Endothelial cell of umbilical vein (primary cell): ENCODE data around the gene SELPLG. TPM values are rescaled to one million over a fixed set of nuclear protein-coding genes. Genes with fewer than 3 reads are reported as not detected.

Experiments used
- BruUV-seq: library from RNA; stranded (reverse); fragments of 400-500 nt; replicated peaks from 2 replicates; lab custom pipeline; 2021; lab: Mats Ljungman, UMichigan
- CTCF ChIA-PET: fragments of 300-600, 350-600 bp; sonication (Branson Sonifier 250); formaldehyde crosslinking; loops from one replicate; lab custom pipeline; 2021; ENCODE audit warnings: antibody characterized with exemption, inconsistent platforms; lab: Charles Lee
- POLR2A ChIA-PET: fragments of 300-600, 350-600 bp; sonication (Branson Sonifier 250); formaldehyde crosslinking; loops from one replicate; lab custom pipeline; 2021; ENCODE audit warnings: antibody characterized with exemption, inconsistent platforms; lab: Charles Lee
- DNase-seq: peaks from one replicate; pipeline ENCODE4 v3.0.0-alpha.2; 2011; ENCODE audit warnings: low read depth, low spot score
- FAIRE-seq: peaks from 2 replicates; lab custom pipeline; 2011; peaks lifted over from hg19 to GRCh38; lab: Jason Lieb, UNC
- H2AFZ ChIP-seq: 2 replicates; pipeline ENCODE4 v1.6.0; 2012; ENCODE audit warnings: low read depth, low read length, control low read depth, inconsistent platforms
- H3K27ac ChIP-seq: 2 replicates; pipeline ENCODE4 v1.5.1; 2011; ENCODE audit warnings: low read depth, mild to moderate bottlenecking, control low read depth, low read length, moderate library complexity; ENCODE audit not compliant: insufficient read depth
- H3K27me3 ChIP-seq, 2 experiments: 2 replicates each; pipeline versions ENCODE4 v1.6.0 to v1.6.1; 2011; ENCODE audit warnings: low read length in 2 of 2, mixed read lengths in 1 of 2; ENCODE audit not compliant: control insufficient read depth in 2 of 2, insufficient read depth in 2 of 2
- H3K36me3 ChIP-seq, 2 experiments: 2 replicates in 1 of 2; 3 replicates in 1 of 2; pipeline ENCODE4 v1.5.1; 2011; ENCODE audit warnings: low read length in 2 of 2, mild to moderate bottlenecking in 1 of 2, moderate library complexity in 1 of 2; ENCODE audit not compliant: control insufficient read depth in 2 of 2, insufficient read depth in 2 of 2; ENCODE audit errors: extremely low read depth in 1 of 2
- H3K4me1 ChIP-seq: 3 replicates; pipeline ENCODE4 v1.5.1; 2011; ENCODE audit warnings: mild to moderate bottlenecking, low read length; ENCODE audit not compliant: control insufficient read depth, insufficient read depth; ENCODE audit errors: extremely low read depth
- H3K4me2 ChIP-seq: 2 replicates; pipeline ENCODE4 v1.6.1; 2011; ENCODE audit warnings: low read length, control low read depth, mixed read lengths; ENCODE audit not compliant: insufficient read depth
- H3K4me3 ChIP-seq, 3 experiments: fragments of 200-600 bp in 1 of 3; sonication (generic), shearing (Covaris generic) in 1 of 3; replicated peaks in 1 of 3; 2 replicates each; pipeline ENCODE4 v1.5.1; 2011 to 2016; ENCODE audit warnings: control low read depth in 3 of 3, low read length in 3 of 3, mild to moderate bottlenecking in 2 of 3, inconsistent platforms in 1 of 3, low read depth in 1 of 3, moderate library complexity in 1 of 3; ENCODE audit not compliant: insufficient read depth in 1 of 3
- H3K79me2 ChIP-seq: 2 replicates; pipeline ENCODE4 v1.6.0; 2012; ENCODE audit warnings: low read length, inconsistent platforms; ENCODE audit not compliant: control insufficient read depth, insufficient read depth
- H3K9ac ChIP-seq: replicated peaks from 2 replicates; pipeline ENCODE3; 2011; ENCODE audit warnings: low read length, control low read depth; ENCODE audit not compliant: insufficient read depth; ENCODE audit errors: extremely low read depth
- H3K9me1 ChIP-seq: replicated peaks from 3 replicates; pipeline ENCODE4 v1.6.0; 2011; ENCODE audit warnings: mild to moderate bottlenecking, low read length; ENCODE audit not compliant: control insufficient read depth, insufficient read depth; ENCODE audit errors: extremely low read depth
- H3K9me3 ChIP-seq: replicated peaks from 2 replicates; pipeline ENCODE4 v1.5.1; 2012; ENCODE audit warnings: low read length, inconsistent platforms; ENCODE audit not compliant: control insufficient read depth, insufficient read depth
- H4K20me1 ChIP-seq: replicated peaks from 2 replicates; pipeline ENCODE3; 2011; ENCODE audit warnings: mild to moderate bottlenecking, low read length; ENCODE audit not compliant: control insufficient read depth, insufficient read depth; ENCODE audit errors: extremely low read depth
- EZH2 ChIP-seq: IDR thresholded peaks from 2 replicates; pipeline ENCODE4 v1.6.1; 2012; ENCODE audit warnings: borderline replicate concordance, low read depth, mild to moderate bottlenecking, moderate library complexity, low read length, inconsistent platforms; ENCODE audit not compliant: severe bottlenecking
- FOS ChIP-seq: IDR thresholded peaks from 2 replicates; pipeline ENCODE4 v1.6.1; 2011; ENCODE audit warnings: mild to moderate bottlenecking, low read length, moderate library complexity, borderline replicate concordance; ENCODE audit not compliant: insufficient read depth
- GATA2 ChIP-seq: IDR thresholded peaks from 2 replicates; pipeline ENCODE4 v1.7.0; 2011; ENCODE audit warnings: low read depth, mild to moderate bottlenecking, moderate library complexity, mixed read lengths, low read length; ENCODE audit not compliant: insufficient read length, insufficient read depth
- JUN ChIP-seq: IDR thresholded peaks from 2 replicates; pipeline ENCODE4 v1.6.1; 2011; ENCODE audit warnings: borderline replicate concordance, low read depth; ENCODE audit not compliant: insufficient read length, insufficient read depth
- MYC ChIP-seq: IDR thresholded peaks from one replicate; pipeline ENCODE4 v1.6.1; 2011; ENCODE audit warnings: mild to moderate bottlenecking, low read depth, low read length
- POLR2A ChIP-seq: IDR thresholded peaks from 2 replicates; pipeline ENCODE4 v1.6.1; 2012; ENCODE audit warnings: low read depth, mild to moderate bottlenecking, control low read depth, low read length
- POLR2AphosphoS5 ChIP-seq: IDR thresholded peaks from 2 replicates; pipeline ENCODE4 v1.6.1; 2012; ENCODE audit warnings: low read depth, mild to moderate bottlenecking, control low read depth, low read length, moderate library complexity; ENCODE audit not compliant: insufficient read depth
- dilution Hi-C: fragments of 300-500 bp; cut with MboI; formaldehyde crosslinking; loops from one replicate; pipeline ENCODE4 v1.15.0; 2019; ENCODE audit warnings: low sequenced_read_pairs; ENCODE audit not compliant: extremely low pct_ligation_motif_present
- intact Hi-C: fragments of 100-400 bp; cut with micrococcal nuclease; formaldehyde crosslinking; loops from one replicate; pipeline ENCODE4 v1.10.0; 2022
- polyA plus RNA-seq, 4 experiments: library from polyadenylated mRNA; depleted of rRNA in 3 of 4; stranded (reverse) in 3 of 4; unstranded in 1 of 4; fragments of >200 nt; gene quantifications; 2 replicates each; pipeline versions ENCODE4 v1.2.1 to v1.2.3, GENCODE V29; 2011 to 2012; ENCODE audit warnings: missing spikeins in 1 of 4
- total RNA-seq: library from RNA; stranded (reverse); gene quantifications from 2 replicates; pipeline ENCODE4 v1.2.3, GENCODE V29; 2021
- TF ChIP-seq, protein P1 (sequence below), 2 donors: IDR thresholded peaks; 1 replicate in 1 of 2; 2 replicates in 1 of 2; pipeline ENCODE4 v1.5.1; 2011; ENCODE audit warnings: low read length in 2 of 2, mild to moderate bottlenecking in 2 of 2, moderate library complexity in 2 of 2, control low read depth in 1 of 2, inconsistent platforms in 1 of 2, low read depth in 1 of 2; ENCODE audit not compliant: insufficient read depth in 1 of 2; ENCODE audit errors: extremely low read depth in 1 of 2
- TF ChIP-seq, protein P2 (sequence below): IDR thresholded peaks from 2 replicates; pipeline ENCODE4 v1.6.1; 2011; ENCODE audit not compliant: insufficient read depth, insufficient read length

The SELPLG gene
- total and polyA plus RNA-seq, 2 donors (not counting 3 experiments of a cell fraction or from before 2014, with no cell fraction given), result 1.0 to 1.2 TPM

DNA sequence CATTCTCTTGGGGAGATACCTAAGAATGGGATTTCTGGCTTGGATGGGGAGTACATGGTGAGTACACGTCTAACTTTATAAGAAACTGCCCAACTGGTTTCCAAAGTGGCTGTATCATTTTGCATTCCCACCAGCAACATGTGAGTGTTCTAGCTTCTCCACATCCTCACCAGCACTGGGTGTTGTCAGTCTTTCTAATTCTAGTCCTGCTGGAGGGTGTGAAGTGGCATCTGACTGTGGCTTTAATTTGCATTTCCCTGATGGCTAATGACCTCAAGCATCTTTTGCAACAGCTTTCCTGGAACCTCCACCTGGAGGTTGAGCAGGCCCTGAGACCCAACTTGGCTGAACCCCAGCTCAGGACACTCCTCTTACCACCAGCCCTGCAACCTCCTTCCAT lies 17.8 kb downstream of the SELPLG start:
- no peaks in the 10 kb centered on the region for H3K9me3 ChIP-seq
- no peak overlapping the region for H3K4me3 ChIP-seq
- H4K20me1 ChIP-seq, result no peaks in the 10 kb centered on the region
- H3K9ac ChIP-seq, result no peak overlapping the region
- H3K79me2 ChIP-seq, result no peaks in the 10 kb centered on the region
- DNase-seq, result no peak
- H3K36me3 ChIP-seq, result no peaks in the 10 kb centered on the region
- ChIA-PET POLR2A (no interaction called here), CTCF (interaction anchor here (1.1 to 6.3 kb wide), 3 partner anchors 10 to 45 kb away, joined by 3 to 86 read pairs (median 3); no protein-coding TSS in a partner anchor)
- no peak overlapping the region for H3K4me2 ChIP-seq
- H3K27ac ChIP-seq, result no peak overlapping the region
- dilution Hi-C loops (no loop called here), intact Hi-C loops (loop anchor here (5.0 kb wide), 1 partner anchor 99 kb away; the partner anchor contains the start of gene FICD)
- H3K4me1 ChIP-seq, result peaks cover 3% of the 10 kb centered on the region
- no peaks in the 10 kb centered on the region for H3K9me1 ChIP-seq
- BruUV-seq, result no TSS peak
- H2AFZ ChIP-seq, result no peak overlapping the region
- no peak for FAIRE-seq
- H3K27me3 ChIP-seq, result no peaks in the 10 kb centered on the region
- TF ChIP-seq, protein P1, sequence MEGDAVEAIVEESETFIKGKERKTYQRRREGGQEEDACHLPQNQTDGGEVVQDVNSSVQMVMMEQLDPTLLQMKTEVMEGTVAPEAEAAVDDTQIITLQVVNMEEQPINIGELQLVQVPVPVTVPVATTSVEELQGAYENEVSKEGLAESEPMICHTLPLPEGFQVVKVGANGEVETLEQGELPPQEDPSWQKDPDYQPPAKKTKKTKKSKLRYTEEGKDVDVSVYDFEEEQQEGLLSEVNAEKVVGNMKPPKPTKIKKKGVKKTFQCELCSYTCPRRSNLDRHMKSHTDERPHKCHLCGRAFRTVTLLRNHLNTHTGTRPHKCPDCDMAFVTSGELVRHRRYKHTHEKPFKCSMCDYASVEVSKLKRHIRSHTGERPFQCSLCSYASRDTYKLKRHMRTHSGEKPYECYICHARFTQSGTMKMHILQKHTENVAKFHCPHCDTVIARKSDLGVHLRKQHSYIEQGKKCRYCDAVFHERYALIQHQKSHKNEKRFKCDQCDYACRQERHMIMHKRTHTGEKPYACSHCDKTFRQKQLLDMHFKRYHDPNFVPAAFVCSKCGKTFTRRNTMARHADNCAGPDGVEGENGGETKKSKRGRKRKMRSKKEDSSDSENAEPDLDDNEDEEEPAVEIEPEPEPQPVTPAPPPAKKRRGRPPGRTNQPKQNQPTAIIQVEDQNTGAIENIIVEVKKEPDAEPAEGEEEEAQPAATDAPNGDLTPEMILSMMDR (IDR thresholded peaks at IDR 0.05; ENCODE audit: extremely low read depth in 1 of 2, insufficient read depth in 1 of 2, low read depth in 1 of 2, low read length in 2 of 2), result no peak
- no peak for TF ChIP-seq GATA2

DNA sequence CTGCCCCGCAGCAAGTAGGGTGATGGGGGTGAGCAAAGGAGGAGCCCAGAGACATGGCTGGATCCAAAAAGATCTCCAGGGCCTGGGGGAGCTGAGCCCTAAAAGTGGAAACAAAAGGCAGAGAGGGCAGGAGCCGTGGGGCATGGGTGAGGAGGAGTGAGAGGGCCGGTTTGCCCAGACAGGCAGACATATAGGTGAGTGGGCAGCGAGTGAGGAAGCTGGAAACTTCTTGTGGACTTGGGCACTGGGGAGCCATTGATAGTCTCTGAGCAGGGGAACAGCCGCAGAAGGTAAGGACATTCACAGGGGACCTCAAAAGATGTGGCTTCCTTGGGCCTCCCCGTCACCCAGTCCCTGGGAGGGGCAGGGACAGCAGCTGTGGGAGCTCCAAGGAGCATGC lies 19.1 kb downstream of the SELPLG start:
- FAIRE-seq (no peak), DNase-seq (no peak)
- Histone ChIP-seq H3K36me3 (no peaks in the 10 kb centered on the region), H3K9me3 (no peaks in the 10 kb centered on the region), H3K79me2 (no peaks in the 10 kb centered on the region), H3K4me2 (no peak overlapping the region), H3K27me3 (no peaks in the 10 kb centered on the region), H2AFZ (no peak overlapping the region), H3K4me1 (peaks cover 3% of the 10 kb centered on the region), H3K27ac (no peak overlapping the region), H3K9me1 (no peaks in the 10 kb centered on the region), H3K9ac (no peak overlapping the region), H3K4me3 (no peak overlapping the region), H4K20me1 (no peaks in the 10 kb centered on the region)
- no TSS peak for BruUV-seq
- POLR2A ChIA-PET, result no interaction called here
- TF ChIP-seq JUN (no peak), FOS (no peak), POLR2A (no peak), MYC (no peak), POLR2AphosphoS5 (no peak), GATA2 (no peak), EZH2 (no peak)
- TF ChIP-seq, protein P1 (IDR thresholded peaks at IDR 0.05; ENCODE audit: extremely low read depth in 1 of 2, insufficient read depth in 1 of 2, low read depth in 1 of 2, low read length in 2 of 2), result no peak
- TF ChIP-seq, protein P2, sequence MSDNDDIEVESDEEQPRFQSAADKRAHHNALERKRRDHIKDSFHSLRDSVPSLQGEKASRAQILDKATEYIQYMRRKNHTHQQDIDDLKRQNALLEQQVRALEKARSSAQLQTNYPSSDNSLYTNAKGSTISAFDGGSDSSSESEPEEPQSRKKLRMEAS, result no peak
- CTCF ChIA-PET, result interaction anchor here (6.3 kb wide), 1 partner anchor 44 kb away, joined by 86 read pairs; no protein-coding TSS in a partner anchor
- dilution Hi-C loops, result no loop called here
- intact Hi-C loops, result loop anchor here (5.0 kb wide), 1 partner anchor 97 kb away; the partner anchor contains the start of gene FICD
